ENCODE measurements around the gene IP6K3.

Gene IP6K3

GRCh38 chr6:33739571-33739970 is 7.1 kb downstream of the IP6K3 start:
- Histone ChIP-seq H3K4me1 (peaks cover 3% of the 10 kb centered on the region), H3K9ac (no peak overlapping the region)

GRCh38 chr6:33738879-33739278 is 7.8 kb downstream of the IP6K3 start:
- no peaks in the 10 kb centered on the region for H3K9me3 ChIP-seq (ENCODE audit: control insufficient read depth, low read length)
- H3K4me3 ChIP-seq (ENCODE audit: low read depth, low read length), result no peak overlapping the region
- no peak overlapping the region for H3K9ac ChIP-seq
- no peak overlapping the region for H3K27ac ChIP-seq
- no peaks in the 10 kb centered on the region for H3K27me3 ChIP-seq (ENCODE audit: control insufficient read depth, insufficient read depth, low read length)
- no peak overlapping the region for H3K4me2 ChIP-seq (ENCODE audit: low read length)
- no peaks in the 10 kb centered on the region for H3K36me3 ChIP-seq (ENCODE audit: control insufficient read depth, insufficient read depth, low read length)
- no peaks in the 10 kb centered on the region for H3K4me1 ChIP-seq
- no peak for TF ChIP-seq CTCF (IDR thresholded peaks at IDR 0.05)
- no peaks in the 10 kb centered on the region for H3K79me2 ChIP-seq
- H2AFZ ChIP-seq, result no peak overlapping the region

More at GRCh38 chr6:33739571-33739970, 7.1 kb downstream of the IP6K3 start:
- Histone ChIP-seq H3K36me3 (ENCODE audit: control insufficient read depth, insufficient read depth, low read length) (no peaks in the 10 kb centered on the region), H3K27me3 (ENCODE audit: control insufficient read depth, insufficient read depth, low read length) (no peaks in the 10 kb centered on the region), H3K4me2 (ENCODE audit: low read length) (no peak overlapping the region), H3K9me3 (ENCODE audit: control insufficient read depth, low read length) (no peaks in the 10 kb centered on the region), H3K79me2 (no peaks in the 10 kb centered on the region), H2AFZ (no peak overlapping the region), H3K4me3 (ENCODE audit: low read depth, low read length) (no peak overlapping the region), H3K27ac (no peak overlapping the region)
- TF ChIP-seq CTCF (IDR thresholded peaks at IDR 0.05), result no peak

- H3K27me3 ChIP-seq (ENCODE audit: control insufficient read depth, insufficient read depth, low read length), result no peaks in the 10 kb centered on the region
- no peak overlapping the region for H2AFZ ChIP-seq
- no peaks in the 10 kb centered on the region for H3K9me3 ChIP-seq (ENCODE audit: control insufficient read depth, low read length)
- H3K36me3 ChIP-seq (ENCODE audit: control insufficient read depth, insufficient read depth, low read length), result no peaks in the 10 kb centered on the region
- no peak overlapping the region for H3K4me2 ChIP-seq (ENCODE audit: low read length)
- TF ChIP-seq CTCF (IDR thresholded peaks at IDR 0.05), result no peak
- H3K4me1 ChIP-seq, result no peaks in the 10 kb centered on the region
- H3K9ac ChIP-seq, result no peak overlapping the region
- no peaks in the 10 kb centered on the region for H3K79me2 ChIP-seq
- H3K4me3 ChIP-seq (ENCODE audit: low read depth, low read length), result no peak overlapping the region
- H3K27ac ChIP-seq, result no peak overlapping the region
Measured at GRCh38 chr6:33738153-33738552, 8.6 kb downstream of the IP6K3 start.

- H3K9ac ChIP-seq, result no peak overlapping the region
- H3K4me2 ChIP-seq (ENCODE audit: low read length), result no peak overlapping the region
- no peaks in the 10 kb centered on the region for H3K36me3 ChIP-seq (ENCODE audit: control insufficient read depth, insufficient read depth, low read length)
- H3K4me1 ChIP-seq, result no peaks in the 10 kb centered on the region
- H3K27ac ChIP-seq, result no peak overlapping the region
- no peaks in the 10 kb centered on the region for H3K27me3 ChIP-seq (ENCODE audit: control insufficient read depth, insufficient read depth, low read length)
- no peak for TF ChIP-seq CTCF (IDR thresholded peaks at IDR 0.05)
- H3K9me3 ChIP-seq (ENCODE audit: control insufficient read depth, low read length), result no peaks in the 10 kb centered on the region
- no peaks in the 10 kb centered on the region for H3K79me2 ChIP-seq
- H2AFZ ChIP-seq, result no peak overlapping the region
- no peak overlapping the region for H3K4me3 ChIP-seq (ENCODE audit: low read depth, low read length)
Measured at GRCh38 chr6:33737267-33738026, 9.3 kb downstream of the IP6K3 start.

GRCh38 chr6:33735216-33735615 is 11.5 kb downstream of the IP6K3 start:
- Histone ChIP-seq H3K4me3 (ENCODE audit: low read depth, low read length) (no peak overlapping the region), H3K4me2 (ENCODE audit: low read length) (no peak overlapping the region), H3K9me3 (ENCODE audit: control insufficient read depth, low read length) (no peaks in the 10 kb centered on the region), H3K27me3 (ENCODE audit: control insufficient read depth, insufficient read depth, low read length) (no peaks in the 10 kb centered on the region), H3K27ac (no peak overlapping the region), H3K4me1 (peaks cover 3% of the 10 kb centered on the region), H3K36me3 (ENCODE audit: control insufficient read depth, insufficient read depth, low read length) (no peaks in the 10 kb centered on the region), H3K9ac (no peak overlapping the region), H3K79me2 (no peaks in the 10 kb centered on the region), H2AFZ (no peak overlapping the region)
- TF ChIP-seq CTCF (IDR thresholded peaks at IDR 0.05), result no peak

Measured in parathyroid adenoma (tissue), 2 donors.